H1 (cell line): ENCODE results near the gene RSPH9. TPM values are rescaled to one million over a fixed set of nuclear protein-coding genes. Genes with fewer than 3 reads are reported as not detected.

Experiments
- CEBPB ChIP-seq: IDR thresholded peaks from 2 replicates; pipeline ENCODE4 v1.6.1; 2012; ENCODE audit warnings: low read depth, low read length
- CREB1 ChIP-seq: IDR thresholded peaks from 2 replicates; pipeline ENCODE4 v1.6.1; 2012; ENCODE audit warnings: inconsistent platforms
- NANOG ChIP-seq: IDR thresholded peaks from 2 replicates; pipeline ENCODE4 v1.6.1; 2011; ENCODE audit warnings: low read length, low read depth, mild to moderate bottlenecking, inconsistent platforms; ENCODE audit not compliant: insufficient read depth, poor library complexity, severe bottlenecking
- TAF1 ChIP-seq: IDR thresholded peaks from 2 replicates; pipeline ENCODE4 v1.6.1; 2011; ENCODE audit warnings: mild to moderate bottlenecking, low read depth, low read length
- polyA plus RNA-seq, 7 experiments: library from polyadenylated mRNA; depleted of rRNA in 3 of 7; stranded (reverse) in 5 of 7; unstranded in 2 of 7; fragments of >200 nt in 5 of 7; fragments of 200-250 nt in 2 of 7; gene quantifications; 1 replicate in 5 of 7; 2 replicates in 1 of 7; 4 replicates in 1 of 7; pipeline versions ENCODE4 v1.2.1 to v1.2.3, GENCODE V29; 2011 to 2013; ENCODE audit warnings: missing spikeins in 2 of 7, mixed read lengths in 2 of 7
- total RNA-seq: library from RNA; stranded (reverse); fragmentation: NEBNext Ultra II Directional; extraction: Animal tissue kit (Norgen Biotek cat#: 25700); gene quantifications from 2 replicates; pipeline ENCODE4 v1.2.1, GENCODE V29; 2021

The RSPH9 gene
- total and polyA plus RNA-seq, 2 of the 8 experiments (the other 6 are each of a cell fraction or from before 2014, with no cell fraction given) = 0.15 to 0.23 TPM

DNA sequence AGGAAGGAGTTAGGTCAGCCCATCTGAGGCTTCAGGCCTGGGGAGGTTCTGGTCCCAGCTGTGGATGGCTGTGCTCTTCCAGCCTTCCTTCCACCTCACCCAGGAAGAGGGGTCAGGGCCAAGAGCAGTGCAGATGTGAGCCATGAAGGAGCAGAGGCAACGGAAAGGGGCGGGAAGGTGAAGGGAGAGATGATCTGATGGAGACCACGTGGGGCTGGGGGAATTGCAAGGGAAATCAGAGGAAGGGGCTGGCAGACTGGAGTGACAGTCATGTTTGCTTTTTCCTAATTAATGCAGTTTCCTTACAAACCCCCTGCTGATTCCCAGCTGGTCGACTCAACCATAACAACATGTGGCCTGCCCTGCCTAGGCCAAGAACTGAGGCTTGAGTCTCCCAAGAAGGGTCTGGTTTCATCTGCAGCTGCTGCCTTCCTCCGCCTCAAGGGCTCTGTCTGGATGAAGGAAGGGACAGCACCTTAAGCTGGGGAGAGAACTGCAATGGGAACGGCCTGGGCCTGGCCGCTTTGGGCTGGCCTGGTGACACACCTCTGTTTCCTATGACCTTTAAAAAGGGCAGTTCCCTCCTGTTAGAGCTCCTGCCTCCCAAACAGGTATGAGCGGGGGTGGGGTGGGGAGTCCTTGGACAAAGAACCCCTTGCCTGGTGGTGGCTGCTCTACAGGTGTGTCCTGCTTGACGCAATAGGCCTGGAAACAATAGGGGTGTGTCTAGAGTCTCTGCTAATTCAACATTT, 50.6 kb downstream of the RSPH9 start (continued):
- peak; percentile 77 for TF ChIP-seq CEBPB
- TF ChIP-seq NANOG = no peak
- TF ChIP-seq TAF1 = peak; percentile 42; the same call in 1 of the 2 replicates
- no peak for TF ChIP-seq CREB1
- TF ChIP-seq, all 59 proteins: peak for 8
